Esophagus muscularis mucosa (tissue), 4 donors: ENCODE data around the gene WDR37. TPM values are rescaled to one million over a fixed set of nuclear protein-coding genes. Genes with fewer than 3 reads are reported as not detected.

Experiments used
- DNase-seq: peaks from one replicate; pipeline ENCODE4 v3.0.0-alpha.2; 2017; ENCODE audit errors: extremely low spot score
- H3K27ac ChIP-seq, 4 donors: fragments of 200-600 bp; sonication (generic); replicated peaks in 1 of 4; 1 replicate in 3 of 4; 2 replicates in 1 of 4; pipeline ENCODE4 v1.5.1; 2016 to 2019; ENCODE audit warnings: mild to moderate bottlenecking in 1 of 4
- H3K27me3 ChIP-seq, 4 donors: fragments of 200-600 bp; sonication (generic); one replicate each; pipeline versions ENCODE4 v1.5.1 to v1.6.0; 2016 to 2019
- H3K36me3 ChIP-seq, 4 donors: fragments of 200-600 bp; sonication (generic); one replicate each; pipeline ENCODE4 v1.5.1; 2016 to 2019
- H3K4me1 ChIP-seq, 4 donors: fragments of 200-600 bp; sonication (generic); one replicate each; pipeline ENCODE4 v1.5.1; 2016 to 2019
- H3K4me3 ChIP-seq, 4 donors: fragments of 200-600 bp; sonication (generic); 1 replicate in 2 of 4; 2 replicates in 2 of 4; pipeline ENCODE4 v1.5.1; 2016 to 2019; ENCODE audit warnings: mild to moderate bottlenecking in 4 of 4, moderate library complexity in 1 of 4
- H3K9me3 ChIP-seq, 4 donors: fragments of 200-600 bp; sonication (generic); 1 replicate in 3 of 4; 2 replicates in 1 of 4; pipeline ENCODE4 v1.5.1; 2016 to 2019
- EP300 ChIP-seq: sonication (generic); formaldehyde crosslinking; IDR thresholded peaks from one replicate; pipeline ENCODE4 v1.6.1; 2017; ENCODE audit warnings: antibody characterized with exemption
- POLR2A ChIP-seq: fragments of 450-650 bp; IDR thresholded peaks from one replicate; pipeline ENCODE4 v1.6.1; 2017; ENCODE audit warnings: antibody characterized with exemption, moderate library complexity, mild to moderate bottlenecking, low read depth
- POLR2AphosphoS5 ChIP-seq, 2 donors: sonication (generic); formaldehyde crosslinking; IDR thresholded peaks; one replicate each; pipeline ENCODE4 v1.6.1; 2017; ENCODE audit warnings: antibody characterized with exemption in 2 of 2
- WGBS: methylation state at CpG from one replicate; pipeline ENCODE4 v1.1.5; 2018; 5-methylcytosine and 5-hydroxymethylcytosine counted together
- intact Hi-C: fragments of 100-400 bp; cut with DNase I; formaldehyde crosslinking; loops from one replicate; pipeline ENCODE4 v1.15.1; 2023
- total RNA-seq, 4 donors: library from RNA; depleted of rRNA; stranded (reverse); fragments of >200 nt; gene quantifications; one replicate each; pipeline versions ENCODE4 v1.1.0 to v1.2.1, GENCODE V29; 2016
- TF ChIP-seq, protein P1 (sequence below), 3 experiments: fragments of 200-600 bp in 2 of 3; fragments of 450-650 bp in 1 of 3; sonication (generic) in 2 of 3; IDR thresholded peaks; one replicate each; pipeline ENCODE4 v1.5.1; 2017 to 2019; ENCODE audit warnings: antibody characterized with exemption in 3 of 3, mild to moderate bottlenecking in 2 of 3, moderate library complexity in 1 of 3

WDR37 gene
- total RNA-seq, 4 donors from 2014 or later = 9.1 to 17.2 (median 13.2) TPM

DNA sequence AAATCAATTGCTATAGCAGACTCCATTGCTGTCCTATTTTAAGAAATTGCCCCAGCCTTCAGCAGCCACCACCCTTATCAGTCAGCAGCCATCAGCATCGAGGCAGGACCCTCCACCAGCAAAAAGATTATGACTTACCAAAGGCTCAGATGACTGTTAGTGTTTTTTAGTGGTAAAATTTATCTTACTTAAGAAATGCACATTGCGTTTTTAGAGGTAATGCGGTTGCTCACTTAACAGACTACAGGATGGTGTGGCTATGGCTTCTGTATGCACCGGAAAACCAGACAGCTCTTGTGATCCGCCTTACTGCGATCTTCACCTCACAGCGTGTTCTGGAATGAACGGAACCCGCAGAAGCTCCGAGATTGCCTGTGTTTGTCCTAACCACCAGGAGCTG is 58.1 kb downstream of the WDR37 start:
- Histone ChIP-seq H3K4me1 (peaks cover 0 to 14% (median 5%) of the 10 kb centered on the region in 4 donors), H3K36me3 (peaks cover 28 to 93% (median 72%) of the 10 kb centered on the region in 4 donors), H3K4me3 (no peak overlapping the region), H3K27ac (no peak overlapping the region), H3K27me3 (no peaks in the 10 kb centered on the region), H3K9me3 (no peaks in the 10 kb centered on the region)
- WGBS = 83% methylated on average over 10 of the region's 10 CpGs
- TF ChIP-seq POLR2AphosphoS5 (IDR thresholded peaks at IDR 0.05) = no peak
- no peak for TF ChIP-seq EP300
- TF ChIP-seq, protein P1, sequence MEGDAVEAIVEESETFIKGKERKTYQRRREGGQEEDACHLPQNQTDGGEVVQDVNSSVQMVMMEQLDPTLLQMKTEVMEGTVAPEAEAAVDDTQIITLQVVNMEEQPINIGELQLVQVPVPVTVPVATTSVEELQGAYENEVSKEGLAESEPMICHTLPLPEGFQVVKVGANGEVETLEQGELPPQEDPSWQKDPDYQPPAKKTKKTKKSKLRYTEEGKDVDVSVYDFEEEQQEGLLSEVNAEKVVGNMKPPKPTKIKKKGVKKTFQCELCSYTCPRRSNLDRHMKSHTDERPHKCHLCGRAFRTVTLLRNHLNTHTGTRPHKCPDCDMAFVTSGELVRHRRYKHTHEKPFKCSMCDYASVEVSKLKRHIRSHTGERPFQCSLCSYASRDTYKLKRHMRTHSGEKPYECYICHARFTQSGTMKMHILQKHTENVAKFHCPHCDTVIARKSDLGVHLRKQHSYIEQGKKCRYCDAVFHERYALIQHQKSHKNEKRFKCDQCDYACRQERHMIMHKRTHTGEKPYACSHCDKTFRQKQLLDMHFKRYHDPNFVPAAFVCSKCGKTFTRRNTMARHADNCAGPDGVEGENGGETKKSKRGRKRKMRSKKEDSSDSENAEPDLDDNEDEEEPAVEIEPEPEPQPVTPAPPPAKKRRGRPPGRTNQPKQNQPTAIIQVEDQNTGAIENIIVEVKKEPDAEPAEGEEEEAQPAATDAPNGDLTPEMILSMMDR (IDR thresholded peaks at IDR 0.05) = no peak
- TF ChIP-seq POLR2A = no peak
- intact Hi-C loops = no loop called here
- no peak for DNase-seq

DNA sequence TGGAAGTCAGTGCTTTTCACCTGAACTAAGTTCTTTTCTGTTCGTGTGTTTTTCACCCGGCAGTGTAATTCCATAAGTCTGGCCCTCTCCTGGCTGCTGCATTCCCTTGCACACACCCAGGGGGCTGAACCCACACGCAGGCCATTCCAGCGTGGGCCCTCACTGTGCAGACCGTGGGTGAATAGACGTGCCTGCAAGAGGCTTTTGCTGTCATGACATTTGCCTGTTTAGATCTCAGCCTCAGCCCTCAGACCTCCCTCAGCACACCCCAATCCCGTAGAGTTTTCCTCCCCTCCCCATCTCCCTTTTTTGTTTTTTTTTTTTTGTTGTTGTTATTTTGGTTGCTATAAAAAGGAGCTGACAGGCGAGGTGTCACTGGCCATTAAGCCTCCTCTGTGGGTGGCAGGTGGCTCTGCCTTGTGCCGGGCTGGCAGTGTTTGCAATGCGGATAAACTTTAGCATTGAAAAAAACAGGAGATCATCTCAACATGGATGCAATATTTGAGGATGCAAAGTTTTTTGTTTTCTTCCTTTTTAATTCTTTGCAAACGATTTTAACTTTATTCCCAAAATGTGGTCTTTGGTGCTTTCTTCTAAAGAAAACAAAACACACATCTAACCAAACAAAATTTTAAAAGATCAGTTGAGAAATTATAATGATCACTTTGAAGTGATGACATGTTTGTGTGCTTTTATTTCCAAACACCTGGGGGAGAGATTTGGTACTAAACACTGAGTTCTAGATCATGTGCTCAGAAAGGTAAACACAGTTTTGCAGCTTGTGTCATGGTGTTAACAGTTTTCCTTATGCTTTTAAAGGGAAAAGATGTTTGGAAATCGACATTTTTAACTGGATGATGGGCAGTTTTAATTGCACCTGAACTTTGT is 58.8 kb downstream of the WDR37 start:
- Histone ChIP-seq H3K27me3 (no peaks in the 10 kb centered on the region), H3K4me1 (peaks cover 0 to 9% (median 5%) of the 10 kb centered on the region in 4 donors), H3K36me3 (peaks cover 28 to 96% (median 72%) of the 10 kb centered on the region in 4 donors), H3K9me3 (no peaks in the 10 kb centered on the region), H3K27ac (no peak overlapping the region), H3K4me3 (no peak overlapping the region)
- WGBS = 73% methylated on average over 12 of the region's 12 CpGs
- intact Hi-C loops = no loop called here
- no peak for DNase-seq
- TF ChIP-seq POLR2A = no peak
- TF ChIP-seq, protein P1 (IDR thresholded peaks at IDR 0.05) = no peak
- TF ChIP-seq EP300 = no peak
- no peak for TF ChIP-seq POLR2AphosphoS5 (IDR thresholded peaks at IDR 0.05)

DNA sequence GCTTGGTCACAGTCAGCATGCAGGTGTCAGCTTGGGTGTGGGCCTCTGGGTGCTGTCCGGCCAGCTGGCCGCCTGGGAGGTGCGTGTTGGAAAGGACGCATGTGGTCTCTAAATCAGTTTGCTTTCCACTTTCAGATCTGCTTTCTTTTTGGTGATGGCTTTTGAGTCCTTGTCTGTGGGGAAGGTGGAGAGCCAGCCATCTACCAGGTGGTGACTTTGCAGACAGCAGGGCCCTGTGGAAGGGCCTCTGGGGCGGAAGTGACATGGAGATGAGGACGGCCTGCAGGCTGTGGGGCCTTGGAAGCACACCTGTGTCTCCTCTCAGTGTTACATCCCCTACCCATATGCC is 59.4 kb downstream of the WDR37 start:
- no peak overlapping the region for H3K4me3 ChIP-seq
- H3K27ac ChIP-seq = no peak overlapping the region
- peaks cover 0 to 5% (median 1%) of the 10 kb centered on the region in 4 donors for H3K4me1 ChIP-seq
- intact Hi-C loops = no loop called here
- WGBS = 85% methylated on average over 6 of the region's 6 CpGs
- H3K36me3 ChIP-seq = peaks cover 29 to 96% (median 71%) of the 10 kb centered on the region in 4 donors
- DNase-seq = no peak
- H3K9me3 ChIP-seq = no peaks in the 10 kb centered on the region
- H3K27me3 ChIP-seq = no peaks in the 10 kb centered on the region
- TF ChIP-seq, protein P1 (IDR thresholded peaks at IDR 0.05) = no peak
- TF ChIP-seq POLR2A (no peak), POLR2AphosphoS5 (IDR thresholded peaks at IDR 0.05) (no peak), EP300 (no peak)

DNA sequence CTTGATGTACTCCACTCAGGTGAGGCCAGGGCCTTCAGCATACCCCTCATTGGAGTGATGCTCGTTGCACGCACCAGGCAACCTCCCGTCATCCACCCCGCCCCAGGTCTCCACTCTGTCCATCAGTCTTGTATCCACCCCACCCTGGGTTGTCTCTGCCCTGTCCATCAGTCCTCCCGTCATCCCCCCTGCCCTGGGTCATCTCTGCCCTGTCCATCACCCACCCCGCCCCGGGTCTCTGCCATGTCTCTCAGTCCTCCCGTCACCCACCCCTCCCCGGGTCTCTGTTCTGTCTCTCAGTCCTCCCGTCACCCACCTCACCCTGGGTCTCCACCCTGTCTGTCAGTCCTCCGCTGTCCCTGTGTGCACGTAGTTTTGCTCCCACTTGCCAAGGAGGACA is 59.9 kb downstream of the WDR37 start:
- intact Hi-C loops = no loop called here
- no peak overlapping the region for H3K4me3 ChIP-seq

More for the DNA sequence above, 59.9 kb downstream of the WDR37 start:
- 92% methylated on average over 12 of the region's 12 CpGs for WGBS
- TF ChIP-seq, protein P1 (IDR thresholded peaks at IDR 0.05) = no peak
- TF ChIP-seq EP300 (no peak), POLR2A (no peak), POLR2AphosphoS5 (IDR thresholded peaks at IDR 0.05) (no peak)
- Histone ChIP-seq H3K27ac (no peak overlapping the region), H3K9me3 (no peaks in the 10 kb centered on the region), H3K27me3 (no peaks in the 10 kb centered on the region), H3K4me1 (peaks cover 0 to 5% (median 0%) of the 10 kb centered on the region in 4 donors), H3K36me3 (peaks cover 34 to 96% (median 73%) of the 10 kb centered on the region in 4 donors)
- no peak for DNase-seq
